HepG2 (cell line): ENCODE data around the gene NAA35. TPM values are rescaled to one million over a fixed set of nuclear protein-coding genes. Genes with fewer than 3 reads are reported as not detected.

Source experiments
- ATAC-seq: fragments of 200-7000 bp; cut with Tn5 transposase; 3 replicates; pipeline ENCODE4 v1.9.1; 2020; ENCODE audit warnings: mild to moderate bottlenecking, moderate library complexity
- BruUV-seq: library from RNA; stranded (reverse); fragments of 400-500 nt; replicated peaks from 2 replicates; lab custom pipeline; 2021; lab: Mats Ljungman, UMichigan
- CTCF ChIA-PET: fragments of 300-600 bp; formaldehyde crosslinking; extraction: SDS; loops from one replicate; lab custom pipeline; 2021; ENCODE audit warnings: low total read pairs, inconsistent platforms, low intra/inter-chr PET ratio; lab: Yijun Ruan, JAX
- POLR2A ChIA-PET: fragments of 350-600 bp; sonication (Branson Sonifier 250); formaldehyde crosslinking; loops from one replicate; lab custom pipeline; 2020; ENCODE audit warnings: antibody characterized with exemption, inconsistent platforms; lab: Yijun Ruan, JAX
- DNase-seq: peaks from one replicate; pipeline ENCODE4 v3.0.0-alpha.2; 2015; ENCODE audit warnings: low spot score
- FAIRE-seq: peaks from 3 replicates; lab custom pipeline; 2011; peaks lifted over from hg19 to GRCh38; lab: Jason Lieb, UNC
- H2AFZ ChIP-seq: one replicate; pipeline ENCODE4 v1.6.1; 2011; ENCODE audit warnings: low read length, inconsistent platforms
- H3K27ac ChIP-seq: fragments of 300-600 bp; 3 replicates; pipeline ENCODE4 v1.8.0; 2011; ENCODE audit warnings: mixed run types, mild to moderate bottlenecking, mixed read lengths, low read length, inconsistent platforms; ENCODE audit not compliant: insufficient read depth; ENCODE audit errors: extremely low read length
- H3K27me3 ChIP-seq, 2 experiments: fragments of 200-600 bp in 1 of 2; 2 replicates in 1 of 2; 3 replicates in 1 of 2; pipeline versions ENCODE4 v1.6.0 to v1.8.0; 2011; ENCODE audit warnings: low read length in 2 of 2, mild to moderate bottlenecking in 2 of 2, moderate library complexity in 2 of 2, inconsistent platforms in 1 of 2; ENCODE audit not compliant: insufficient read depth in 2 of 2, control insufficient read depth in 1 of 2
- H3K36me3 ChIP-seq, 2 experiments: fragments of 200-600 bp in 1 of 2; replicated peaks in 1 of 2; 2 replicates in 1 of 2; 3 replicates in 1 of 2; pipeline versions ENCODE4 v1.5.1 to v1.8.0; 2011; ENCODE audit warnings: low read length in 2 of 2, inconsistent platforms in 1 of 2; ENCODE audit not compliant: insufficient read depth in 2 of 2, control insufficient read depth in 1 of 2
- H3K4me1 ChIP-seq: 2 replicates; pipeline ENCODE4 v1.5.1; 2012; ENCODE audit warnings: low read length, inconsistent platforms; ENCODE audit not compliant: insufficient read depth
- H3K4me2 ChIP-seq: 2 replicates; pipeline ENCODE4 v1.6.0; 2011; ENCODE audit warnings: low read depth, low read length, inconsistent platforms
- H3K4me3 ChIP-seq, 3 experiments: fragments of 200-600 bp in 1 of 3; sonication (generic), shearing (Covaris generic) in 1 of 3; replicated peaks in 1 of 3; 2 replicates each; pipeline ENCODE4 v1.5.1; 2011 to 2016; ENCODE audit warnings: low read length in 3 of 3, inconsistent platforms in 2 of 3, low read depth in 2 of 3, mild to moderate bottlenecking in 2 of 3, control low read depth in 1 of 3, mixed read lengths in 1 of 3; ENCODE audit not compliant: insufficient read depth in 1 of 3
- H3K79me2 ChIP-seq: one replicate; pipeline ENCODE4 v1.6.1; 2011; ENCODE audit warnings: low read length, inconsistent platforms; ENCODE audit not compliant: insufficient read depth
- H3K9ac ChIP-seq: 2 replicates; pipeline ENCODE4 v1.6.0; 2011; ENCODE audit warnings: mild to moderate bottlenecking, low read depth, low read length, inconsistent platforms; ENCODE audit not compliant: insufficient read depth
- H3K9me3 ChIP-seq: 2 replicates; pipeline ENCODE4 v1.5.1; 2012; ENCODE audit warnings: mild to moderate bottlenecking, low read length
- H4K20me1 ChIP-seq: 2 replicates; pipeline ENCODE4 v1.6.0; 2011; ENCODE audit warnings: inconsistent platforms, mild to moderate bottlenecking, low read length, moderate library complexity; ENCODE audit not compliant: insufficient read depth
- ELF3 ChIP-seq: IDR thresholded peaks from 2 replicates; pipeline ENCODE4 v1.6.1; 2016; ENCODE audit warnings: missing genetic modification reagents, missing compliant biosample characterization
- GABPB1 ChIP-seq: IDR thresholded peaks from 2 replicates; pipeline ENCODE4 v1.6.1; 2016; ENCODE audit warnings: mild to moderate bottlenecking, missing genetic modification reagents, moderate library complexity, missing compliant biosample characterization
- HMG20A ChIP-seq: IDR thresholded peaks from 2 replicates; pipeline ENCODE4 v1.6.1; 2016; ENCODE audit warnings: borderline replicate concordance
- HNRNPH1 ChIP-seq: fragments of 200-400 bp; formaldehyde crosslinking; optimal IDR thresholded peaks from 2 replicates; pipeline ENCODE3; 2017; ENCODE audit warnings: mild to moderate bottlenecking, low read depth, low read length
- MAF1 ChIP-seq: sonication (generic); formaldehyde crosslinking; IDR thresholded peaks from 2 replicates; pipeline ENCODE4 v1.5.0; 2020; ENCODE audit warnings: missing genetic modification reagents, borderline replicate concordance
- MYNN ChIP-seq: sonication (generic); formaldehyde crosslinking; IDR thresholded peaks from 2 replicates; pipeline ENCODE4 v1.4.0; 2020; ENCODE audit warnings: mild to moderate bottlenecking, low read depth, missing genetic modification reagents
- NFATC3 ChIP-seq: sonication (generic); formaldehyde crosslinking; IDR thresholded peaks from 2 replicates; pipeline ENCODE4 v1.5.1; 2020; ENCODE audit warnings: mild to moderate bottlenecking, missing genetic modification reagents
- TARDBP ChIP-seq: sonication (generic); formaldehyde crosslinking; IDR thresholded peaks from 2 replicates; pipeline ENCODE4 v1.8.0; 2022; ENCODE audit warnings: mild to moderate bottlenecking, missing genetic modification reagents
- TCF12 ChIP-seq, 2 experiments: fragments of 450-650 bp in 1 of 2; sonication (generic) in 1 of 2; formaldehyde crosslinking in 1 of 2; IDR thresholded peaks; 2 replicates each; pipeline versions ENCODE4 v1.6.1 to v1.8.0; 2017 to 2022; ENCODE audit warnings: antibody characterized with exemption in 1 of 2, mild to moderate bottlenecking in 1 of 2, missing genetic modification reagents in 1 of 2, moderate library complexity in 1 of 2
- ZFP36 ChIP-seq: fragments of 150-350 bp; IDR thresholded peaks from 2 replicates; pipeline ENCODE4 v1.6.1; 2018; ENCODE audit warnings: borderline replicate concordance, low read length, low read depth; ENCODE audit not compliant: partially characterized antibody
- ZNF839 ChIP-seq: sonication (generic); formaldehyde crosslinking; IDR thresholded peaks from 2 replicates; pipeline ENCODE4 v1.4.0; 2020; ENCODE audit warnings: missing genetic modification reagents, mild to moderate bottlenecking, borderline replicate concordance
- WGBS: methylation state at CpG from one replicate; pipeline ENCODE4 v1.1.6; 2017; ENCODE audit warnings: low lambda C conversion rate; 5-methylcytosine and 5-hydroxymethylcytosine counted together
- in situ Hi-C: cut with HindIII; loops from 2 replicates; pipeline ENCODE4 v1.10.0; 2017; ENCODE audit warnings: low pct_unique_long_range_greater_than_20kb; ENCODE audit not compliant: extremely low pct_ligation_motif_present
- intact Hi-C: fragments of 100-400 bp; cut with micrococcal nuclease; formaldehyde crosslinking; loops from one replicate; pipeline ENCODE4 v1.10.0; 2022; ENCODE audit not compliant: unreplicated experiment
- polyA plus RNA-seq, 8 experiments: library from polyadenylated mRNA; depleted of rRNA in 3 of 8; stranded (reverse) in 7 of 8; unstranded in 1 of 8; fragments of >200 nt; fragmentation: Illumina TruSeq in 4 of 8; extraction: Trizol in 4 of 8; gene quantifications; 2 replicates each; pipeline versions ENCODE4 v1.2.1 to v1.2.3, GENCODE V29; 2011 to 2016; ENCODE audit warnings: low read depth in 4 of 8, missing spikeins in 1 of 8, mixed read lengths in 1 of 8; ENCODE audit not compliant: insufficient read depth in 1 of 8
- total RNA-seq, 5 experiments: library from RNA; depleted of rRNA; stranded (reverse); fragments of >200 nt; fragmentation: Illumina TruSeq; extraction: Trizol; gene quantifications; 2 replicates each; pipeline ENCODE4 v1.2.3, GENCODE V29; 2016; ENCODE audit warnings: low read depth in 1 of 5
- TF ChIP-seq, protein P1 (sequence below), 2 experiments: fragments of 450-650 bp in 1 of 2; sonication (generic) in 1 of 2; formaldehyde crosslinking; IDR thresholded peaks; 2 replicates each; pipeline versions ENCODE4 v1.5.0 to v1.8.0; 2020 to 2022; ENCODE audit warnings: mild to moderate bottlenecking in 1 of 2, missing genetic modification reagents in 1 of 2

NAA35 gene
- total and polyA plus RNA-seq, 2 of the 13 experiments (the other 11 are each of a cell fraction or from before 2014, with no cell fraction given): 21.6 to 28.9 TPM

DNA sequence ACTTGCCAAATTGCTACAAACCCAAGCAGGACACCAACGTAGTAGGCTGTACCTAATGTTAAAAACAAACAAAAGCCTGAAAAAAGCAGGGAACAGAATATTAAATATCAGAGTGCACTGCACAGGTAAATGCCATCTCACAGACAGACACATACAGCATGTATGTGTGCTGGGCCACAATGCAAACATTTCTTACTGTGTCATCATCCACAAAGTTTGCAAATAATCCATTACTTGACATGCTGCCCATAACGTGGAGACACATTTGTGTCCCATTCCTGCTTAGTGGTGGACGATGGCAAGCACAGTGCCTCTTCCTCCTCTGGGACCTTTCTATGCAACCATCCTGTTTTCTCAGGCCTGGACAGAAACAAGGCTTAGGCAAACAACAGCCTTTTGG lies 113.7 kb downstream of the NAA35 start:
- no TSS peak for BruUV-seq
- Histone ChIP-seq H3K4me2 (no peak overlapping the region), H3K4me3 (no peak overlapping the region), H2AFZ (no peak overlapping the region)
- TF ChIP-seq MYNN (CRISPR knock-in tag) (no peak), GABPB1 (CRISPR knock-in tag) (no peak), ZNF839 (CRISPR knock-in tag) (no peak), NFATC3 (CRISPR knock-in tag) (no peak)
- TF ChIP-seq, protein P1, sequence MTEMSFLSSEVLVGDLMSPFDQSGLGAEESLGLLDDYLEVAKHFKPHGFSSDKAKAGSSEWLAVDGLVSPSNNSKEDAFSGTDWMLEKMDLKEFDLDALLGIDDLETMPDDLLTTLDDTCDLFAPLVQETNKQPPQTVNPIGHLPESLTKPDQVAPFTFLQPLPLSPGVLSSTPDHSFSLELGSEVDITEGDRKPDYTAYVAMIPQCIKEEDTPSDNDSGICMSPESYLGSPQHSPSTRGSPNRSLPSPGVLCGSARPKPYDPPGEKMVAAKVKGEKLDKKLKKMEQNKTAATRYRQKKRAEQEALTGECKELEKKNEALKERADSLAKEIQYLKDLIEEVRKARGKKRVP (CRISPR knock-in tag; IDR thresholded peaks at IDR 0.05): peak in 1 of 2 experiments; percentile 59; a peak in 1 of 4 replicates
- TF ChIP-seq, all 625 proteins: peak for 1
- in situ Hi-C loops (no loop called here), intact Hi-C loops (no loop called here)
- no peak for FAIRE-seq
- Histone ChIP-seq H3K27me3 (0 out of 5 replicates have a peak, but pooled peaks cover 0 to 11% of the 10 kb centered on the region in 2 experiments), H3K79me2 (no peaks in the 10 kb centered on the region), H3K27ac (no peak overlapping the region), H4K20me1 (0 out of 2 replicates have a peak, but pooled peaks cover 4% of the 10 kb centered on the region), H3K9ac (no peak overlapping the region), H3K36me3 (no peaks in the 10 kb centered on the region), H3K9me3 (no peaks in the 10 kb centered on the region), H3K4me1 (peaks cover 6% of the 10 kb centered on the region; the same call in 1 of the 2 replicates)
- WGBS: 22% methylated on average over 3 of the region's 3 CpGs
- ChIA-PET POLR2A (no interaction called here), CTCF (no interaction called here)
- DNase-seq: no peak
- ATAC-seq: no peak

DNA sequence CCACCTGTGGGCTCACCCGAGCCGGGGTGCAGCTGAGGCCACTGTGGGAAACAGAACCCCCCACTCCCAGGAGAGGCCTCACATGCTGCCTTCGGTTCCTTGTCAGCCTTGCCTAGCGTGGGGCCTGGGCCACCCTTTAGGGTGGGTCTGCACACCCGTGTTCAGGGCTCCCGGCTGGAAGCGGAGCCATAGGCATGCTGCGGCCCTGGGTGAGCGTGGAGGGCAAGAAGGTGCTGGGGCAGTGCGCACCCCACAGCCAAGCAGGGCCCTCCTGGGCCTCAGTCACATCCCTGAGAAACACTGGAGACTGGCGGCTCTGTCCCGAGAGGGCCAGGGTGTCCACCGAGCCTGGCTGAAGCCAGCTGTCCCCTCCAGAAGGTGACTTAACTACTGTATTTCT lies 116.5 kb downstream of the NAA35 start:
- H3K4me2 ChIP-seq: no peak overlapping the region
- H3K79me2 ChIP-seq: no peaks in the 10 kb centered on the region
- in situ Hi-C loops (no loop called here), intact Hi-C loops (no loop called here)
- no peak overlapping the region for H2AFZ ChIP-seq
- no peak for FAIRE-seq
- H4K20me1 ChIP-seq: 0 out of 2 replicates have a peak, but pooled peaks cover 8% of the 10 kb centered on the region
- no peak overlapping the region for H3K9ac ChIP-seq
- POLR2A ChIA-PET: no interaction called here
- H3K27ac ChIP-seq: no peak overlapping the region
- H3K27me3 ChIP-seq: peaks cover 6 to 24% of the 10 kb centered on the region in 2 experiments; a peak in 4 of 5 replicates
- no peak for TF ChIP-seq TARDBP (CRISPR knock-in tag)
- no peak for TF ChIP-seq ELF3 (CRISPR knock-in tag)
- TF ChIP-seq ZFP36: no peak
- no peak for TF ChIP-seq HNRNPH1
- TF ChIP-seq MAF1 (CRISPR knock-in tag): no peak
- TF ChIP-seq HMG20A (CRISPR knock-in tag): no peak
- no peak for TF ChIP-seq TCF12 (IDR thresholded peaks at IDR 0.05)
- no peak for TF ChIP-seq TCF12 (CRISPR knock-in tag; IDR thresholded peaks at IDR 0.05)
- no TSS peak for BruUV-seq
- H3K9me3 ChIP-seq: no peaks in the 10 kb centered on the region
- H3K4me3 ChIP-seq: no peak overlapping the region
- H3K36me3 ChIP-seq: no peaks in the 10 kb centered on the region
- peaks cover 6% of the 10 kb centered on the region; the same call in 1 of the 2 replicates for H3K4me1 ChIP-seq
- CTCF ChIA-PET: no interaction called here
- DNase-seq: no peak
- ATAC-seq: no peak; the same call in 2 of the 3 replicates
- 24% methylated on average over 5 of the region's 13 CpGs for WGBS
